GM18907 (cell line): ENCODE results near the gene LGALS9.

ENCODE experiments used
- ATAC-seq: cut with Tn5 transposase; IDR thresholded peaks from one replicate; pipeline ENCODE4 v1.9.1; 2021; ENCODE audit warnings: mild to moderate bottlenecking, moderate library complexity; ENCODE audit not compliant: unreplicated experiment

Gene LGALS9

DNA sequence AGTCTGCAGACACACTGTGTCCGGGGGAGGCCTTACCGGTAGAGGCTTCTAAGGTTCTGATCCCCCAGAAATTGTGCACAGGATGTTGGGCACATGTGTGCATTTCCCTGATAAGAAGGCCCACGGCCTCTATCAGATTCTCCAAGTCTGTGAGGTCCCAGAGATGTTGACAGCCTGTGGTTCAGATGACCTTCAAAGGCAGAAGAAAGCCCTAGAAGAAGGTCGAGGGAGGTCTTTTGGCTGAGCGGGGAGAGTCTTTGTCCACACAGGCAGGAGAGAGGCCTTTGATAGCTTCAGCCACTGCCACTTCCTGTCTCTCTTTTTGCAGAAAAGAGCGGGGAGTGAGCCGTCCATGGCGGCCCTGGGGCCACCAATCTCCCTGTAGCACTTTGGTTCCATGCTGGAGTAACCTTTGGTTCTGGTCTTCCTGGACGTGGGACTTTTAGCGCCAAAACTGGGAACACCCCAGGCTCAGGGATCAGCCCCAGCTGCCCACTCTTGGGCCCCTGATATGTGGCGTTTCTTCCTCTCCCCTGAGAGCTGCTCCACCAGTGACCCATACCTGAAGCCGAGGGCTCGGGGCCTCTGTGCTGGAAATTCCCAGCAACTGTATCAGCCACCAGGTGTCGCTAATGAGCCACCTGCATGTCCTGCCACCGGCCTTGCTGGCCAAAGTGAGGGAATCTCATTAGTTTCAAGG, 28.1 kb upstream of the LGALS9 start:
- no peak for ATAC-seq

GRCh38 chr17:27603421-27603770, 27.6 kb upstream of the LGALS9 start:
- no peak for ATAC-seq

GRCh38 chr17:27603880-27604794, 26.9 kb upstream of the LGALS9 start:
- no peak for ATAC-seq

DNA sequence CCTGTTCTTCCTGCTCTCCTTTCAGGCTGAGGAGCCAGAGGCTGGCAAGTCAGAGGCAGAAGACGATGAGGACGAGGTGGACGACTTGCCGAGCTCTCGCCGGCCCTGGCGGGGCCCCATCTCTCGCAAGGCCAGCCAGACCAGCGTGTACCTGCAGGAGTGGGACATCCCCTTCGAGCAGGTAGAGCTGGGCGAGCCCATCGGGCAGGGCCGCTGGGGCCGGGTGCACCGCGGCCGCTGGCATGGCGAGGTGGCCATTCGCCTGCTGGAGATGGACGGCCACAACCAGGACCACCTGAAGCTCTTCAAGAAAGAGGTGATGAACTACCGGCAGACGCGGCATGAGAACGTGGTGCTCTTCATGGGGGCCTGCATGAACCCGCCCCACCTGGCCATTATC, 25.6 kb upstream of the LGALS9 start:
- ATAC-seq: no peak

DNA sequence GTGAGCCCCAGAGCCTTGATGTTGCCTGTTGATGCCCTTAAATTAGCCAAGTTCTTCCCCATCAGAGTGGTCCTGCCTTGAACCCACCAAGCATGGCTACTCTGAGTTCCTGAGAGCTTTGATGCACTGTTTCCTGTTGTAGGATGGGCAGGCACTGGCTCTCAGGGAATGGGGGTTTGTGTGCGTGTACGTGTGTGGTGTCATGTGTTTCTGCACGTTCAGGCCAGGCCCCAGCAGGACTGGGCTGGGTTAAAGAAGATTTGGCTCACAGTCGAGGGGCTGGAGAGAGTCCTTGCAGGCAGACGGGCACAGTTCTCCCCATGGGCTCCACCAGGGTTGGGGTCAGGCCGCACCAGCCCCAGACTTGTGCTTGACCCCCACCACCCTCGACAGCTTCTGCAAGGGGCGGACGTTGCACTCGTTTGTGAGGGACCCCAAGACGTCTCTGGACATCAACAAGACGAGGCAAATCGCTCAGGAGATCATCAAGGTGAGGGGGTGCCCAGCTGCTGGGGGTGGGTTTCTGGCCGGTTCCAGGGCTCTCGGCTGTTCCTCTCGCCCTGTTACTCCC, 23.4 kb upstream of the LGALS9 start:
- no peak for ATAC-seq

- no peak for ATAC-seq
Measured at GRCh38 chr17:27608328-27609230, 22.4 kb upstream of the LGALS9 start.

GRCh38 chr17:27609611-27610303, 21.2 kb upstream of the LGALS9 start:
- no peak for ATAC-seq

- no peak for ATAC-seq
Measured at GRCh38 chr17:27610304-27610677, 20.7 kb upstream of the LGALS9 start.

DNA sequence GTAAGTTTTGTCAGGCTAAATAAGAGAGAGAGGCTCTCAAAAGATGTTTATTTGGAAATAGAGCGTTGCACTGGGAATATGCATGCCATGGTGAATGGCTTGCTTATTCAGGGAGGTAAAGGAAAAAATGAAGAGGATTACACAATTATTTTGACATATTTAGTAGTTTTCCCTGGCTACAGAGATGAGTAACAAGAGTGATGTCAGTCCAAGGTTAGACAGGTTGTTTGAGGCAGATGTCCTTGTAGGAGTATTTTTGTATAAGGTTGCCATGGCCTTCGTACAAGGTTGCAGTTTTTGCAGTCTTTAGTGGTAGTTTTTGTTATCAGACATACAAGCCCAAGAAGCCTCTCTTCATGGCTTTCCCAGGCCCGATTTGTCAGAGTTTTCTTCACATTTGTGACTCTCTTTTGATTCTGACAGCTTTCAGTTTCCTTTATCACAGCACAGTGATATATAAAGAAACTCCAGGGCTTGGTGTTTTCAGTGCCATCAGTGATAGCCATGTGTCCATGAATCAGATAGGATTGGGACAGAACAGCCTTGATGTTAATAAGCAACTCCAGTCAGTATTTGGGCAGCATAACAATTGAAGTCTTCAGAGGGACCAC, 18.7 kb upstream of the LGALS9 start:
- ATAC-seq: no peak

DNA sequence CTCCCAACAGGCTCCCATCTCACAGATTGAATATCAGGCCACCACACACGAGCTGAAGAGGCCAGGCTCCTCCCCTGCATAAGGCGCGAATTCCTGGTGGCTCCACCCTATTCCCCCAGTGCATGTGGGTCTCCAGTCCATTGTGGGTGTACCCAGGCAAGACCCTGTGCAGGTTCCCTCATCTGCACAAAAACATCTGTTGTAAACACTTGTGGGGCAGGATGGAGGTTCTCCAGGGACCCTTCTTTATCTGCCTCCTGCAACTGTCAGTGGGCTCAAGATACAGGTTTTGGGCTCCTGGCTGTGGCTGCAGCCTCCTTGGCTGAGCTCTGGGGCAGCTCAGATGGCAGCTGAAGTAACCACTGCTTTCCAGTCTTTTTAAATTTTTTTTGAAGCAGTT, 17.6 kb upstream of the LGALS9 start:
- no peak for ATAC-seq

GRCh38 chr17:27615121-27615520, 15.9 kb upstream of the LGALS9 start:
- no peak for ATAC-seq

DNA sequence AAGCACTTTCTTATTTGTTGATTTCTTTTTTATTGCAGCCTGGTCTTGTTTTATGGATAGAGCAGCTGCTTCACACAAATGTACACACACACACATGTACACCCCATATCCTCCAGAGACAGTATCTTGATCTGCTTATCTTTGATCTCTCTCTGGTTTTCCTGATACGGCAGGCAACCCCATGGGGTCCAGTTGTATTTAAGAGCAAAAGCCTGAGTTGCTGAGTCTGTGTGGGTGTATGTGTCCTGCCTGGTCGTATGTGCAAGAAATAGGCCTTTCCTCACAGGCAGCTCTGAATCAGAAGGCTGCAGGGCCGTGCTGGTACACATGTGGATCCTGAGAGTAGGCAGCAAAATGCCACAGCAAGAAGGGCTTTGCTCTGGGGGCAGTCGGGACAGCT, 14.6 kb upstream of the LGALS9 start:
- ATAC-seq: no peak

GRCh38 chr17:27618417-27618816, 12.6 kb upstream of the LGALS9 start:
- ATAC-seq: no peak

DNA sequence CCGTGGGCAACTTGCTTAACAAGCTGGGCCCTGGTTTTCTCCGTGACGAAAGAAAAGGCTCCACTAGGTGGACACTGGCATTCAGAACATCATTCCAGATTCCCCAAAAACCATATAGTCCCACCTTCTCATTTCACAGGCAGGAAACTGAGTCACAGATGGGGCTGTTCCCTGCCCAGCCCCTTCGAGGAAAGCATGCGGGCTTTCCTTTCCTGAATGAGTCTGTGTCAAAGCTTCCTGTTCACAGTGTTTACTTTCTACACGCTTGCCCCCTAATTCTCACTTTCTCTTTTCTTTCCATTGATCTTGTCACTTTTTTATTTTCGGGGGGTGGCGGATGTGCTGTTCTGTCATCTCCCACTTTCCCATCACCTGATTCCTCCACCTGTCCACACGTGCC, 10.3 kb upstream of the LGALS9 start:
- no peak for ATAC-seq

- no peak for ATAC-seq
Measured at GRCh38 chr17:27621536-27621935, 9.5 kb upstream of the LGALS9 start.

DNA sequence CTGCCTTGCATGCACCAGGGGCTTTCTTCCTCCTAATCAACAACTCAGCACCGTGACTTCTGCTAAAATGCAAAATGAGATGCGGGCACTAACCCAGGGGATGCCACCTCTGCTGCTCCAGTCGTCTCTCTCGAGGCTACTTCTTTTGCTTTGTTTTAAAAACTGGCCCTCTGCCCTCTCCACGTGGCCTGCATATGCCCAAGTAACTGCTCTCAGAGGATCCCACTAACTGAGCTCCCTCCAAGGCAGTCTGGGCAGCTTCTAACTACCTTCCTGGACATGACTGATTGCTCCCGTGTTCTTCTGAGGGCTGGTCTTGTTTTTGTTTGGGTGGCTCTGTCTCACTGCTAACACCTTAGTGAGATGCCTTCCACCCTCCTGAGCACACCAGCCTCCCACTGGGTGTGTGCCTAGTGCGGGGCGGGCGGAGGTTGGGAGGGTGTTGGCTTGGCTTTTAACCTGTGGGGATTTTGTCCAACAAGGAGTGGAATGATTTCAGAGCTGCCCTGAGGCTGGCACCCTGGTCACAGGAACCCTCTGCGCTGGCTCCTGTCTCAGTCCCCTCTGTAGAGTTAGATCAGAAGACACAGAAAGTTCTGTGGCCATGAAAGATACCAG, 8.9 kb upstream of the LGALS9 start:
- ATAC-seq: no peak

GRCh38 chr17:27622986-27623385, 8.0 kb upstream of the LGALS9 start:
- no peak for ATAC-seq

GRCh38 chr17:27623614-27624013, 7.4 kb upstream of the LGALS9 start:
- ATAC-seq: no peak

DNA sequence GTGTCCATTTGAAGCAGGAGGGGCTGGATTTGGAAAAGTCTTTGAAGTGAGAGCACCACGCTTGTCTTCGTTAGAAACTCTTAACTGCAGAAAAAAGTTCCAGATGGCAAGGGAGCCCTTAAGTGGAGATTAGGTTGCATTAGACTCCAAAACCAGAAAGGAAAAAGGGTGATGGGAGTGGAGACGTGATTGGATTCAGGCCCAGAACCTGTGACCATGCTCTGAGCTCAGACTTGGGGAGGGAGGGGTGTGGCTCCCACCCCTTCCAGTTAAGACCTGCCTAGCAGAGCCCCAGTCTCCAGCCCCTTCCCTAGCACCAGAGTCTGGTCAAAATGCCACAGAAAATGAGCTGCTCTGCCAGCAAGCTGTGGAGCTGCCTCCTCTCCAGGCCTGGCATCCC, 6.4 kb upstream of the LGALS9 start:
- no peak for ATAC-seq

DNA sequence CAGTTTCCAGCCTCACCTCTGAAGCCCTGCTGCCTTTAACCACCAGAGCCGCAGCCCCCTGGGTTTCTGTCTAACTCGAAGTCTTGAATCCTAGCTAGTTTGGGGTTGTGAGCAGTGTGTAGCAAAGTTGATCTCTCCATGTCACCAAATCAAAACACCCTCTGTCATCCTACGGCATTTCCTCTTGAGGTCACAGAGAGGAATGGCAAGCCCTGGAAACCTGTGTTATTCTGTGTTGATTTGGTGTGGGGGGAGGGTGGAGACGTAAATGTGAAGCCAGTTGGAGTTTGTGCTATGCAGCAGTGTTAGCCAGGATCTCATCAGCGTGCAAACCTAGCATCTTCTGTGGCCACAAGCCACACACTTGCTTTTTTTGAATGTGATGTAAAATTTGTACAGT, 5.1 kb upstream of the LGALS9 start:
- no peak for ATAC-seq
